ENCODE results near the gene DAPK2.
A peak's percentile ranks its signal among the peaks of the same experiment; 100 is the strongest.

The DAPK2 gene

DNA sequence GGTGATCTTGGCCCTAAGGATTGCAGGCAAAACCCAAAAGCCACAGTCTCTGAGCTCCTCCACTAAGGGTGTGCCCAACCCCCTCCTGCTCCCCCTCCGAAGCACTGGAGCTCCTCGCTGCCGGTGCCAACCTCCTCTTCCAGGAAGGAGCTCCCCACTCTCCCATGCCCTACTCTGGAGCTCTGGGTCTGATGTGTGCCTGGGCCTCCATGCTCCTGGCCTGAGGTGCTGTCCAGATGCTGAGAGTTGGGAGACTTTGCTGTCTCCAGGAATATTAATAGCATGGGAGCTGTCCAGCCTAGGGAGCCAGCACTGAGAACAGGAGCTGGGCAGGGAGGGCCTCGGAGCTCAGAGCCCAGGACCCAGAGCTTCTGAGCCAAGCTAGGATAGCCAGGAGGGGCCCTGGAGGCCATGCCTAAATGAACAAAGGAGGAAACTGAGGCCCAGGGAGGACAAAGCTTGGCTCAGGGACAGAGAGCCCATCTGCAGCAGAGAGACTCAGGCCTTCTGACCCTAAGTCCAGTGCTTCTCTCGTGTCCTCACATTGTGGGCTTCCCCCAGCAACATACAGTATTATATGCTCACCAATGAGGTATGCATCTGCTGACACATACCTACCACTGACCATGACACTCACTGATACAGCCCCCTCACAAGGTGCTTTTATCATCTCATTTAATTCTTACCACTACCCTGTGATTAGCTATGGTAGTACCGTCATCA is 175.6 kb downstream of the DAPK2 start:
- DNase-seq (ENCODE audit: low spot score), result no peak

DNA sequence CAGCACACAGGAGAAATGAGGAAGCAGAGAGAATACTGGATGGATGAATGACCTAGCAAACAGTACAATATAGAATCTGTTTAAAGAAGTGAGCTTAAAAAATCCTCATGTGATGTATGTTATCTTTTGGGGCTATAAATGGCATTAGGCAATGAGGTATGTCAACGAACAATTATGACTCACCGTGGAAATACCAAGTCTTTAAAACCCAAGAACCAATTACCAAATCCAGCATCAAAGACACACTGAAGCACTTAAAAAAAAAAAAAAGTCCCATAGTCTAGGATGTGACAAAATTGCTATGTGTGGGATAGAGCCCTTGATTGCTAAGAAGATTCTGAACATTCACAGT is 176.3 kb downstream of the DAPK2 start:
- DNase-seq (ENCODE audit: low spot score), result no peak

- no peak for DNase-seq (ENCODE audit: low spot score)
Observed at GRCh38 chr15:63869371-63870042, 176.8 kb downstream of the DAPK2 start.

DNA sequence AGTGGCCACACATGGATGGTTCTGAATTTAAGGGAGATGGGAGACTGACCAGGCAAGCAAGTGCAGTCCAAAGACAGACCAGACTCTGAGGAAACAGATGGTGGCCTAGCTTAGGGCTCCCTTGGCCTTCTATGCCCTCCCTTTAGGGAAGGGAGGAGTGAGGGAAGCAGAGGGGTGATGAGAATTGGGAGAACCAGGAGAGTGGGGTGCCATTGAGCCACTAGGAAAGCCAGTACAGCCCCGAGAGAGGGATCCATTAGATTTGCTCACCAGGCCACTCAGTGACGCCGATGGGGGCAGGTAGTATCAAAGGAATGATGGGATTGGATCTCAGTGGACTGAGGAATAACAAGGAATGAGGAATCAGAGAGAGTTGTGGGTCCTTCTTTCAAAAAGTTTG is 182.1 kb downstream of the DAPK2 start:
- no peak for DNase-seq (ENCODE audit: low spot score)

DNA sequence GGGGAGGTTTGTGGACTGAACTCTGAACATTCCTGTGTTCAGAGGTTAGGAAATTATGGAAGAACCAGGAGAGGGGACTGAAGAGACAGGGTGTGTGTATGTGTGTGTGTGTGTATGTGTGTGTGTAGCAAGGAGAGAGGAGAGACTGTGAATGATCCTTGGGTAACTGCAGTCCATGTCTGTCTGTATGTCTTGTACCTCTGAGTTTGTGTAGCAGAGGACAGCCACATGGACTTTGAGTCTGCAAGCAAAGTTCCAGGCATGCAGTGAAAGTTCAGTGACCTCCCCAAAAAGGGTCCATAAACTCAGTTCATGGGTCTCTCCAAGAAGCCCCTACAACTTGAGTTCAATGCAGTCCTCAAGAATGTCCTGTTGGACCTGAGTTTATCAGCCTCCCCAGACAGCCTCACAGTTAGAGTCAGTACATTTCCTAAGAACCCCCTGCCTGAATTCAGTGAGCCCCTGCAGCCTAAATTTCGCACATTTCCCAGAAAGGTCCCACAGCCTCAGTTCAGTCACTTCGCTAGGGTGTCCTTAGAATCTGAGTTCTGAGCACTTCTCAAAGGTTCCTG is 184.3 kb downstream of the DAPK2 start:
- DNase-seq (ENCODE audit: low spot score), result no peak

DNA sequence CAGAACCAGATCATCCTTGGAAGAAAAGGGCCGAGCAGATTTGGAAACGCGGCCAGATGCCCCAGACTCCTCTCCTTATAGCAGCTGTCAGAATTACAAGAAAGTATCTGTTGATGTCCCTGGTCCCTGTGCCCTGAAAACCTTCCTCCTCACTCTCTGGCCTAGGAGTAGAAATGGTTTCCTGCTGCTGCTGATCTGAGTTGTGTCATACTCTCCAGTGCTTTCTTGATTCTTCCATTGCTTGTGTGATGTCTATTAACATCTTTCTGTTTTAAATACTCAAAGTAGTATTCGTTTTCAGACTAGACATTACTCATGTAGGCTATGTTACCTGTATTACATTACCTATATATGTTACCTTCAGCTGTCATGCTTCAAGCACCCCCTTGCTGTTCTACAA is 185.7 kb downstream of the DAPK2 start:
- DNase-seq (ENCODE audit: low spot score), result no peak

GRCh38 chr15:63860155-63860554 is 186.1 kb downstream of the DAPK2 start:
- DNase-seq (ENCODE audit: low spot score), result no peak

- DNase-seq (ENCODE audit: low spot score), result no peak
Observed at GRCh38 chr15:63858881-63859280, 187.4 kb downstream of the DAPK2 start.

DNA sequence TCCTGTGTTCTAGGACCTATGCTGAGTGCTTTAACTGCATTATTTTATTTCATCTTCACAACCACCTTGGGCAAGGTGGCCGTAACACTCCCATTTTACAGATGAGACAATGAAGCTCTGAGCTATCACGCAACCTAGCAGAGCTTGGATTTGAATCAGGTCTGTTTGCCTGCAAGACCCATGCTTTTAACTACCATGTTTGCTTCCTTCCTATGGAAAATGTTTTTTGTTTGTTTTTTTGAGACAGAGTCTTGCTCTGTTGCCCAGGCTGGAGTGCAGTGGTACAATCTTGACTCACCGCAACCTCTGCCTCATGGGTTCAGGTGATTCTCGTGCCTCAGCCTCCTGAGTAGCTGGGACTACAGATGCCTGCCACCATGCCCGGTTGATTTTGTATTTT is 187.8 kb downstream of the DAPK2 start:
- DNase-seq (ENCODE audit: low spot score), result no peak

GRCh38 chr15:63857461-63857856 is 188.8 kb downstream of the DAPK2 start:
- DNase-seq (ENCODE audit: low spot score), result peak; percentile 61

Small RNA genes lying within 50 kb of the gene (small RNA-seq; reads per million reads assigned to genes)
- gene AC015914.2, result 0 reads per million in 2 experiments
- gene MIR422A, result 0 reads per million in 2 experiments
